ENCODE data around the gene HSPA12B. TPM values are rescaled to one million over a fixed set of nuclear protein-coding genes. Genes with fewer than 3 reads are reported as not detected.

Gene HSPA12B
- total RNA-seq, 2 experiments from 2014 or later: not detected

- BruUV-seq (replicated peaks): no TSS peak
- Histone ChIP-seq H3K36me3 (ENCODE audit: insufficient read depth, low read length) (peaks cover 13% of the 10 kb centered on the region; the same call in 1 of the 2 replicates), H3K4me1 (ENCODE audit: insufficient read depth, low read length, poor library complexity, severe bottlenecking) (peaks cover 35% of the 10 kb centered on the region), H3K79me2 (ENCODE audit: insufficient read depth, low read depth, low read length) (peaks cover 9% of the 10 kb centered on the region; the same call in 1 of the 2 replicates), H4K20me1 (ENCODE audit: insufficient read depth, low read length) (no peaks in the 10 kb centered on the region), H3K27ac (ENCODE audit: low read depth, low read length, poor library complexity, severe bottlenecking) (no peak overlapping the region), H3K9me2 (ENCODE audit: insufficient read depth, low read length) (no peaks in the 10 kb centered on the region), H2AFZ (ENCODE audit: low read length) (no peak overlapping the region), H3K9me3 (ENCODE audit: low read length) (no peaks in the 10 kb centered on the region), H3K4me3 (ENCODE audit: low read depth, low read length, poor library complexity, severe bottlenecking) (no peak overlapping the region), H3K4me2 (ENCODE audit: low read length) (no peak overlapping the region)
- DNase-seq (ENCODE audit: low spot score): no peak
- ChIA-PET CTCF (ENCODE audit: unreplicated experiment) (interaction anchor here (1.0 kb wide), 1 partner anchor 19 kb away, joined by 3 read pairs; no protein-coding TSS in a partner anchor), POLR2A (interaction anchor here (0.5 to 1.0 kb wide), 2 partner anchors 24 to 218 kb away, joined by 3 read pairs; no protein-coding TSS in a partner anchor)
- intact Hi-C loops (cut with micrococcal nuclease; ENCODE audit: unreplicated experiment): no loop called here
- TF ChIP-seq CTCF (conservative IDR thresholded peaks at IDR 0.05; ENCODE audit: low read length) (no peak), EZH2phosphoT487 (IDR thresholded peaks at IDR 0.05; ENCODE audit: borderline replicate concordance, low read depth, low read length) (no peak)
Measured at GRCh38 chr20:3763671-3764601, 31.5 kb downstream of the HSPA12B start.

- intact Hi-C loops (cut with micrococcal nuclease; ENCODE audit: unreplicated experiment): loop anchor here (5.0 kb wide), 1 partner anchor 202 kb away; no protein-coding TSS in a partner anchor
- H4K20me1 ChIP-seq (ENCODE audit: insufficient read depth, low read length): no peaks in the 10 kb centered on the region
- no peak overlapping the region for H3K4me3 ChIP-seq (ENCODE audit: low read depth, low read length, poor library complexity, severe bottlenecking)
- no peaks in the 10 kb centered on the region for H3K9me3 ChIP-seq (ENCODE audit: low read length)
- H3K4me1 ChIP-seq (ENCODE audit: insufficient read depth, low read length, poor library complexity, severe bottlenecking): peaks cover 38% of the 10 kb centered on the region
- DNase-seq (ENCODE audit: low spot score): no peak
- peaks cover 13% of the 10 kb centered on the region; the same call in 1 of the 2 replicates for H3K36me3 ChIP-seq (ENCODE audit: insufficient read depth, low read length)
- peaks cover 9% of the 10 kb centered on the region; the same call in 1 of the 2 replicates for H3K79me2 ChIP-seq (ENCODE audit: insufficient read depth, low read depth, low read length)
- H3K4me2 ChIP-seq (ENCODE audit: low read length): peak overlapping the region; percentile 97; the same call in 1 of the 2 replicates
- ChIA-PET POLR2A (interaction anchor here (0.5 kb wide), 1 partner anchor 217 kb away, joined by 3 read pairs; no protein-coding TSS in a partner anchor), CTCF (ENCODE audit: unreplicated experiment) (interaction anchor here (1.0 kb wide), 1 partner anchor 20 kb away, joined by 3 read pairs; no protein-coding TSS in a partner anchor)
- no TSS peak for BruUV-seq (replicated peaks)
- TF ChIP-seq EZH2phosphoT487 (IDR thresholded peaks at IDR 0.05; ENCODE audit: borderline replicate concordance, low read depth, low read length) (no peak), CTCF (conservative IDR thresholded peaks at IDR 0.05; ENCODE audit: low read length) (no peak)
- H2AFZ ChIP-seq (ENCODE audit: low read length): no peak overlapping the region
- H3K9me2 ChIP-seq (ENCODE audit: insufficient read depth, low read length): no peaks in the 10 kb centered on the region
- no peak overlapping the region for H3K27ac ChIP-seq (ENCODE audit: low read depth, low read length, poor library complexity, severe bottlenecking)
Measured at GRCh38 chr20:3764659-3765058, 32.2 kb downstream of the HSPA12B start.

Data from OCI-LY7 (cell line).